GM19035 (cell line): ENCODE results near the gene HSF2BP.
"Not testable (repeated sequence)": the region's sequence is repeated elsewhere in the genome, so short reads cannot be mapped to it uniquely, and the experiment has no call there.

Experiments used
- ATAC-seq: cut with Tn5 transposase; IDR thresholded peaks from one replicate; pipeline ENCODE4 v1.9.1; 2021; ENCODE audit not compliant: unreplicated experiment

Gene HSF2BP

DNA sequence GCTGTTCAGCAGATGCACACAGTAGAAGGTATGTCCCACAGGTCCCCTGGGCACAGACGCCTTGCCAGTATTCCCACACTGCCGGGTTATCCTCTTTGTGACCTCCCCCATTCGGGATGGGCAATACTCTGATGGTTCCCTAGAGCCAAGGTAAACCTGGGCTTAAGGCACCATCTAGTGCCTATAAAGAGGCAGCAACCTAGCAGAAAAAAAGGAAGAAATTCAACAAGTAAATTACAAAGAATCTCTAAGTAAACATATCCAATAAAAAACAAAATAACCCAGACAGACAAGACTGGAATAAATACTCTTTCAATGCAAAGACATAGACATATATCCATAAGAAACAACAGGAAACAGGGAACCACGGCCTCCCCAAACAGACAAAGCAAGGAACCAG, 39.4 kb downstream of the HSF2BP start:
- no peak for ATAC-seq

DNA sequence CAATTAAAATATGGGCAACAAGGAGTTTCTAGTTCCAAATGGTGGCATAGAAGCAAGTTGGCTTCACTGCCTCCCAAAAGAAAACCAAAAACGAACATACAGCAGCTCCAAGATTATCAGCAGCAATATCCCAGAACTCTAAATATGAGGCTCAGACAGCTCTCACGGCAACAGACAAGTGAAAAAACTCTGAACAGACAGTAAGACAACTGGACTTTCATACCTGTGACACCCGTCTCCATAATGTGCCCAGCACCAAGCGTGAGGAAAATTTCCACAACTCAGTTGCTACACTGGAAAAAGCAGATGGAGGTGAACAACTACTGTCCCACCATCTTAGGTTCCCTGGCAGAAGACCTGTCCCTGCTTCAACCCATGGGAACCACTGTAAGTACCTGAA, 39.9 kb downstream of the HSF2BP start:
- ATAC-seq: no peak

DNA sequence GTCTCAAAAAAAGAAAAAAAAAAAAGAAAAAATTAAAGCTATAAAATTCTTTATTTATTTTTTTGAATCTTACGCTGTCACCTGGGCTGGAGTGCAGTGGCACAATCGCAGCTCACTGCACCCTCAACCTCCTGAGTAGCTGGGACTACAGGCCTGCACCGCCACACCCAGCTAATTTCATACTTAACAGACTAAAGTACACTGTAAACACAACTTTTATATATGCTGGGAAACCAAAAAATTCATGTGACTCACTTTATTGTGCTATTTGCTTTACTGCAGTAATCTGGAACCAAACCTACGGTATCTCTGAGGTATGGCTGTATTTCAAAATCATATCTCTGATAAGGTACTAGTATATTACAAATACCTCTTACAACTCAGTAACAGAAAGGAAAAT, 40.3 kb downstream of the HSF2BP start:
- no peak for ATAC-seq

DNA sequence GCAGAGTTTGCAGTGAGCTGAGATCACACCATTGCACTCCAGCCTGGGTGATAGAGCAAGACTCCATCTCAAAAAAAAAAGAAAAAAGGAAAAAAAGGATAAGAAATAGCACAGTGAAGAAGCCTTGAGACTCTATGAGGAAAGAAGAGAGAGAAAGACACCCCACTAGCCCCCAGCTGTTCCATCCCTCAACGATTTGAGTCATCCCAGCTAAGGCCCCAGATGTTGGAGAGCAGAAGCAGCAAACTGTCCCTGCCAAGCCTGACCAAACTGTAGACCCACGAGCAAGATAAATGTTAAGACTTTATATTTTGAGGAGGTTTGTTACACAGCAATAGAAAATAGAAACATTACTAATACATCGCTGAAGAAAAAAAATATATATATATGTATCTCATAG, 42.4 kb downstream of the HSF2BP start:
- ATAC-seq: not testable (repeated sequence)

DNA sequence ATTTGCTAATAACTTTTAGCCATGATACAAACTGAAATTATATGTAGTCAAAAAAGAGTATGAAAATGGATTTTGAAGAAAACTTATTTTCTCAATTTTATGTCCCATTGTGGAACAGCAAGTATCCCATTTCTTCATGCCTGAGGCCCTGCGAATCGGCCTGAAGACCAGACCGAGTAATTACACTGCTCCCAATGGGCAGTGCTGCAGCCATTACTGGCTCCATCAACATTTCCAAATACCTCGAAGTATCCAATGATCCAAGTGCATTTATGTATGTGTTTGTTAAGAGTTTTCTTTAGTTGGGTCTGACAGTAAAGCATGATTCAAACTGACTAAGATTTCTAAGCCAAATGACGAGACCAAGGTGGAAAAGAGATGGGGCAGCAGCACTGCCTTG, 44.4 kb downstream of the HSF2BP start:
- no peak for ATAC-seq

DNA sequence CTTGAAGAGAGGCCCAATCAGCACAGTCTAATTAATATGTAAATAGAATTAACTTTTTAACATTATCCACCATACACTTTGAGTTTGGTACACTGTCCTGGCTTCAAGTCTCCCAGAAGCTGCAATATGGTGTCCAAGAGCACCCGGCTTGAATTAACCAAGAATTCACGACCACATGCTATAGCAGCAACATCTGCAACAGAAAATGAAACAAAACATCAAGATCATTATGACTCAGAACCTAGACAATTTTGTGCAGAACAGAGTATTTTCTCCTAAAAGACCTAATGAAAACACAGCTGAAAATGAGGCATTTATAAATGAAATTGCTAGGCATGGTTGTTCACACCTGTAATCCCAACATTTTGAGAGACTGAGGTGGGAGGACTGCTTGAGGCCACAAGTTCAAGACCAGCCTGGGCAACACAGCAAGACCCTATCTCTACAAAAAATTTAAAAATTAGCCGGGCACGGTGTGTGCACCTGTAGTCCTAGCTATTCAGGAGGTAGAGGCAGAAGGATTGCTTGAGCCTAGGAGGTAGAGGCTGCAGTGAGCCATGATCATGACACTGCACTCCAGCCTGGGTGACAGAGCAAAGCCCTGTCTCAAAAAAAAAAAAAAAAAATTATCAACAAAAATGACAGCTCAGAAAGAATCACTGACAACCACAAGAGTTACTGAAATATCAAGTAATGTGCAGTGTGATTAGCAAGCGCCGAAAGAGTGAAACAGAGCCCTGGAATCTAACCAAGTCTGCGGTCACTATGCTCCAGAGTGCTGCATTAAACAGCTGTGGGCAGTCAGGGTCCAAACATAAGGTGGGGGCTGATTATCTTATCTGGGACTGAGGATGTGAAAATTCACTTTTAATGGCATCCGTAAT, 45.3 kb downstream of the HSF2BP start:
- no peak for ATAC-seq

DNA sequence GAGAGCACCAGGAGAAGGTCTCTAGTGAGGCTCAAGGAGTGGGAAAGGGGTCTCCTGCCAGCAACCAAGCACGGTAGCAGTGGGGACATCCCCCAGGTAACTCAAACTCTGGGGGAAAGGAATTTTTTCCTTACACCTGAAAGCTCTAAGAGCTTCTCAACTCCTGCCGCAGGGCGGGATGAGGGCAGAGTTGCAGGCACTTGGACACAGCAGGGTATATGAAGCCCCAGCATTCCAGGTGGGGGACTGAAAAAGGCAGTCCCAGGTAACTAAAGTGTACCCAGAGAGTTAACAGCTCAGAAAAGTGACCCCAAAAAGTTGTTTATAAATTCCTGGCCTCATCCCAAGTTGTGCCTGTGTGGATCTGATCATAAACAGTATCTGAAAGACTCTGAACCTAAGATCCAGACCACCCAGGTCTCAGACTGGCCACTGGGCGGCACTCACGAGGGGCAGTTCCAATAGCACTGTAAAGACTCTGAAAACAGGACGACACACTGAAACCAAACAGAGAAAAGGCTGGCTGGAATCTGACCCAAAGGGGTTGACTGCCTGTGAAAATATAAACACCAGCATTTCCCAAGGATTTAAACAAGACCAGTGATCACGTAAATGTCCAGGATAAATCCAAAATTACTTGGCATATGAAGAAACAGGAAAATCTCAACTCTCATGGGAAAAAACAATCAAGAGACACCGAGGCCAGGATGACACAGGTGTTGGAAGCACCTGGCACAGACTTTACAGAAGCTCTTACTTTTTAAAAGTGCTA, 47.5 kb downstream of the HSF2BP start:
- no peak for ATAC-seq

DNA sequence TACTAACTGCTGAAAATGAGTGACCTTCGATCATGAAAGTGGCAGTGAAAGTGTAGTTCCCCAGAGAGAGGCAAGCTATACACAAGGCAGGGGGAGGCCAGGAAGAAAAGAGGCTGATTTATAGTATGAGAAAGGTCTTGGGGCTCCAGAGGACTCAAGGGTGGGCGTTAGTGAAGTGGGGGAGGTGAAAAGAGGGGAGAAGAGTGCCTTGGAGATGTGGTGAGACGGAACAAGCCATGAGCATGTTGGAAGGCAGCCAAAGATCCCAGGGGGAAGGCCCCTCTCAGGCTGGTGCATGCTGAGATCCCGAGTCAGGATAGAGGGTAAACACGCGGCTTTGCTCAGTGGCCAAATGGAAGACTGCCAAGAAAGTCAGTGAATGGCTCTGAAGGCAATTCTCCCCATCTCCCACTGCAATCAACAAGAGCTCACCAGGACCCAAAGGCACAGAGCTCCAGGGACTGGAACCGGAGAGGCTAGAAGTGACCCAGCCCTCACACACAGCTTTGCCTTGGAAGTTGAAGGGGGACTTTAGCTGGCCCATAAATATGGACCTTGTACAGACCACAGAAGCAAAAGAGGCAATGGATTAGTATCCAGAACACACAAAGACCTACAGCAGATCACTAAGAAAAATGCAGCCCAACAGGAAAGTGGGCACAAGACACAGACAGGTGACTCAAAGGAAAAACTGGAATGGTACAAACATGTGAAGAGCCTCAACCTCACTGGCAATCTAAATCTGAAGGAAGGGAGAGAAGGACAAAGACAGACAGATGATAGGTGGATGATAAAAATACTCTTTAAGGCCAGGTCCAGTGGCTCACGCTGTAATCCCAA, 49.6 kb downstream of the HSF2BP start:
- ATAC-seq: no peak

DNA sequence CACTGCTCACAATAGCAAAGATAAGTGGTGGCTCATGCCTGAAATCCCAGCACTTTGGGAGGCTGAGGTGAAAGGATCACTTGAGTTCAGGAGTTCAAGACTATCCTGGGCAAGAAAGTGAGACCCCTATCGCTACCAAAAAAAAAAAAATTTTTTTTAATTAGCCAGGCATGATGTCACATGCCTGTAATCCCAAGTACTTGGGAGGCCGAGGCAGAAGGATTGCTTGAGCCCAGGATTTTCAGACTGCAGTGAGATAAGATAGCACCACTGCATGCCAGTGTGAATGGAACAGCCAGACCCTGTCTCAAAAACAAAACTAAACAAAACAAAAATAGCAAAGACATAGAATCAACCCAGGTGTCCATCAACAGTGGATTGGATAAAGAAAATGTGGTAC, 50.6 kb downstream of the HSF2BP start:
- ATAC-seq: no peak

DNA sequence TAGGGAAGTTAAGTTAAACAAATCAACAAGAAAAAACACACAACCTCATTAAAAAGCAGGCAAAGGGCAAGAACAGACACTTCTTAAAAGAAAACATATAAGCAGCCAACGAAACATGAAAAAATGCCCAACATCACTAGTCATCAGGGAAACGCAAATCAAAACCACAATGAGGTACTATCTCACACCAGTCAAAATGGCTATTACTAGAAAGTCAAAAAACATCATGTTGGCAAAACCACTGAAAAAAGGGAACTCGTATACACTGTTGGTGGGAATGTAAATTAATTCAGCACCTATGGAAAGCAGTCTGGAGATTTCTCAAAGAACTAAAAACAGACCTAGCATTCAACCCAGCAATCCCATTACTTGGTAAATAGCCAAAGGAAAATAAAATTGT, 51.1 kb downstream of the HSF2BP start:
- ATAC-seq: no peak

DNA sequence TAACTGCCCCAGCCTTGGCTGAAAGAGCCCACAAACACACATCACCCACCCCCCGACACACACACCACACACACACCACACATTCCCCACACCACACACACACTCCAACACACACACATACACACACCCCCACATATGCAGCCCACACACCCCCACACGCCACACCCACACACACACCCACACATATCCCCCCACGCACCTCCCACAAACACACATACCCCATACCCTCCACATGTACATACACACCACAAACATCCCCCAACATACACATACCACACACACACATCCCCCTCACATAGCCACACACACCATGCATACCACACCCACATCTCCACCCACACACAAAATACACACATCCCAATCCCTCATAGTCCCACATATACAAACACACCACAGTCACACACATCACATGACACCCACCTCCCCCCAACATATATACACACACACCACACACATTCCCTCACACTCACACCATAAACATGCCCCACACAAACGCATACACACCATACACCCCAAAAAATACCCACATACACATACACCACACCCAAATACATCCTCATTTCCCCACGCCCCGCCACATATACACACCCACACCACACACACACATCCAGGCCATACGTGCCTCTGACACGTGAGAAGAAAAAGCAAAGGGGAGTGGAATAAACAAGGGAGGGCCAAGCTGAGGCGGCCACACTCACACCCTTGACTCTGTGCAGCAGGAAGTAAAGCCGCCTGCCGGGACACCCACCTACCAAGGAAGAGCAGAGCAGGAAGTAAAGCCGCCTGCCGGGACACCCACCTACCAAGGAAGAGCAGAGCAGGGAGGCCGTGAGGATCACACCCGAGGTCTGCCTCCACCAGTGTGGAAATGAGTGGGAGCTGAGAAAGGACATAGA, 53.7 kb downstream of the HSF2BP start:
- no peak for ATAC-seq

DNA sequence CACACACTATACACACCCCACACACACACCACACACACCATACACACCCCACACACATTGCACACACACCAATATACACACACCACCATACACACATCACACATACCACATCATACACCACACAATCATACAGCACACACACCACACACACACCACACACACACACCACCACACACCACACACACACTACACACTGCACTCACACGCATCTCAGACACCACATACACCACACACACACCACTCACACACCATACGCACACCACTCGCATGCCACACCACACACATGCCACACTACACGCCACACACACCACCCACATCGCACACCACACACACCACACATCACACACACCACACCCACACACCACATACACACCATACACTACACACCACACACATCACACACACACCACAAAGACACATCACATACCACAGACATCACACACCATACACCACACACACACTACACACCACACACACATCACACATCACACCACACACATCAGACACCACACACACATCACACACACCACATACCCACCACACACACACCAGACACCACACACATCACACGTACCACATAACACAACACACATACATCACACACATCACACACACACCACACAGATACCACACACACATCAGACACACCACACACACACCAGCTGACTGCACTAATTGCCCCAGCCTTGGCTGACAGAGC, 54.6 kb downstream of the HSF2BP start:
- ATAC-seq: no peak

DNA sequence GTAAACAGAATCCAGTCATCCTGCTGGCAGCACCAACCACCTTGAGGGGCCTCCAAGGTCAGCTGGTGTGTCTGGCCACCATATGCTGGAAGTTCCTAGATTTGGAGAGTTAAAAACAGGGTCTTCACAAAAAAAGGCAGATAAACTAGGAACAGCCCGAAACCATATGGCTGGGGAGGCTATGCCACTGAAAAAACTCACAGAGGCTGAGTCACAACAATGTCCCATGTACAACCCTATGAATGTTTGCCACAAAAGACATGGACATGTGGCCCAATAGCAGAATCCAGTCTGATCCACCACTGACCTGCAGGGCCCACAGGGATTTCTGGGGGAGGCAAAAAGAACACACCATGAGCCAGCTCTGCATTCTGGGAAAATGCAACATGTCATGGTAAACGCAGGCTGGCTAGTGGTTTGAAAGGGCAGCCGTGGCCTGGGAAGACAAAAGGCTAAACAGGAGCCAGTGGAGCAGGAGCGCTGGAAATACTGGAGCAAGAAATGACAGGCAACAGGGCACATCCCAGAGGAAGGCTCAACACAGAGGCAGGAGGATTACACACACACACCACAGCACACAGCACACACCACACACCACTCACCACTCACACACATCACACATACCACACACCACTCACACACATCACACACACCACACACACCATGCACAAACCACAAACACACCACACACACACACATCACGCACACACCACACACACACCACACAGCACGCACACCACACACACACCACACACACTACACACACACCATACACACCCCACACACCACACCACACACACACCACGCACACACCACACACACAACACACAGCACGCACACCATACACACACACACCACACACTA, 55.4 kb downstream of the HSF2BP start:
- ATAC-seq: no peak

DNA sequence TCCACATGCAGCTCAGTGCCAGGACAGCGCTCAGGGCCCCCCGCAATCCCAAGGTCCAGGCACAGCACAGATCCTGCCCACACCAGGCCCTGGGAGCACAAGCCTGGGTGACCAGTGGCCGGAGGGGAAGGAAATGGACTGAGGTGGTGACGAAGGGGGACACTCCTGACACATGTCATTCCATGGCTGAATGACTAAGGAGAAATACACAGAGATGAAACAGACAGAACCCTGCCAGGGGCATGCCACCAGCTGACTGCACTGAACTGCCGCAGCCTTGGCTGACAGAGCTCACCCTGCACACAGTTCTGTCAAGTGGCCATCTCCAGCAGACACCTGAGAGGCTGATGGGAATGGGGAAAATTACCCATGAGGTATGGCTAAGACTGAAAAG, 56.1 kb downstream of the HSF2BP start:
- no peak for ATAC-seq

DNA sequence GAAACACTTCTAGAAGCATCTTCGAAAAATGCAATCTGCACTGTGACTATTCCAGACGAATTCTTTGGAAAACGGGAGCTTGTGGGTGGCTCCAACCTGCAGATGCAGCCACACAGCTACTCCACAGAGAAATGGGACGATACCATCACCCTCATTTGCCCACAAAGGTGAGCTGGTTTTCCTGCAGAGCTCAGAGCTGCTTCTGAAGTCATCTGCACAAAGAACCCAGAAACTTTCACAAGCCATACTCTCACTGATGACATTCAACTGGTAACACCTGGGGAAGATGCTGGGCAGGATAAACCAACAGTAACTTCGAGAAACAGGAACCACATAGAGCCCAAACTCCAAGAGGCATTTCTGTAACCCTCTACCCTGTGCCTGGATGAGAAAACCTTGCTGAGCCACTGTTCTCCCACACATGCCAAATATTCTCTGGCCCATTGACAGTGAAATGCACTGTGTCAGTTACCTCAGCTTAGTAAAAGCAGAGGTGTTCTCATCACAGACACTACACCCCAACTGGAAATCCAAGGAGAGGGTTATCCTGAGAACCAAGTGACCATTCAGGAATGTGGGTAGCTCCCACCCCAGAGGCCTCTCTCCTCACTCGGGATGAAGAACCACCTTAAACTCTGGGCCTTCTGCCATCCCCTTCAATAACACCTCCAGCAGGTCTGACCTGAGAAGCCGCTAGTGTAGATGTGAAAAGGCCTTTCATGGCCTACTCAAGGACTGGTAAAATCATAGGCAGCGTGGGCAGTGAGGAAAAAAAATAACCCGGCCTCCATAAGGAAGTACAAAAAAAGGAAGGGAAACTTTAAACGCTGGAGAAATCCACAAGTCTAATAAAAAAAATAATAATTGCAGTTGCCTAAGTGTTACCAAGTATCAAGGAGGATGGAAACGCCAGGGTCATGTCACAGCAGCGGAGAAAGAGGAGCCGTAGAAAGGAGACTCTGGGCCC, 56.7 kb downstream of the HSF2BP start:
- no peak for ATAC-seq

DNA sequence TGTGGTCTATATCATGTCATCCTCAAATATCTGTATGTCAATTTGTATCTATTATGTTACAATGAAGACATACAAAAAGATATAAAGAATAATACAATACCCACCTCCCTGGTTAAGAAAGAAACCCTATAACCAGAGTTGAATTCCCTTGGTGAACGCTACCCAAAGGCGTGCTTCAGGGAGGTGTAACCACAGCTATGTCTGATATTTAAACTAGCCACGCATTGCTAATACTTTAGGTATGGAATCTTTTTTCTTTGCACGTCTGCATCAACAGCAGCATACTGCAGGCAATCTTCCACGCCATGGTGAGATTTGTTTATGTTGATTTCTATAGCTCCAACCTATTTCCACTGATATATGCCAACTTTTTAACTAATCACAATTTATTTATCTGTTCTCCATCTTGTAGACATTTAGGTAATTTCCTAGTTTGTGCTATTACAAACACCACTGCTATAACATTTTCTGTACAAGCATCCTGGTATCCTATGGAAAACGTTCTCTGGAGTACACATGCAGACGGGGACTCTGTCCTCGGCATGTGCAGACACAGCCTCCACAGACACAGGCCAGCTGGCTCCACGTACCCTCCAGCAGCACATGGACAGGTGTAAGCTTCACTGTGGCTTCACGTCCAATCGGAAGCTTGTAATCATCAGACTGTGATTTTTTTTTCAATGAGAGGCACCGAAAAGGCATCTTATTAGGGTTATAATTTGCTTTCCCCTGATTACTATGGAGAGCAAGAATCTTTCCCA, 58.5 kb downstream of the HSF2BP start:
- no peak for ATAC-seq

DNA sequence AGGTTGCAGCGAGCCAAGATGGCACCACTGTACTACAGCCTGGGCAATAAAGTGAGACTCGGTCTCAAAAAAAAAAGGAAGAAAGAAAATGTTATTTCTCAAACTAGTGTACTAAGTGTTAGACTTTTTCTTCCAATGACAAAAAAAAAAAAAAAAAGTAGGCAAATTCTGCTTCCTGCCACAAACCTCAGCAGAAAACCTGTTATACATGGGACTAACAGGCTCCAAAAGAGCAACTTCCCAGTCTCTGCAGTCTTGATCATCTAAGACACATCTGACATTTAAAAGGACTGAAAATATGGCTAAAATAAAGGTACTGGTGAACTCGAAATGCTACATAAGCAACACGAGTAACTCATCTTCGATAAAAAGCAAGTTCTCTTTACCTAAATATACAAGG, 59.6 kb downstream of the HSF2BP start:
- no peak for ATAC-seq
